NCI-H526 (cell line): ENCODE data around the gene CNOT8.

ENCODE experiments used
- DNase-seq, 2 experiments: peaks; one replicate each; lab custom pipeline; 2025; lab: John Stamatoyannopoulos, UW

Gene CNOT8

DNA sequence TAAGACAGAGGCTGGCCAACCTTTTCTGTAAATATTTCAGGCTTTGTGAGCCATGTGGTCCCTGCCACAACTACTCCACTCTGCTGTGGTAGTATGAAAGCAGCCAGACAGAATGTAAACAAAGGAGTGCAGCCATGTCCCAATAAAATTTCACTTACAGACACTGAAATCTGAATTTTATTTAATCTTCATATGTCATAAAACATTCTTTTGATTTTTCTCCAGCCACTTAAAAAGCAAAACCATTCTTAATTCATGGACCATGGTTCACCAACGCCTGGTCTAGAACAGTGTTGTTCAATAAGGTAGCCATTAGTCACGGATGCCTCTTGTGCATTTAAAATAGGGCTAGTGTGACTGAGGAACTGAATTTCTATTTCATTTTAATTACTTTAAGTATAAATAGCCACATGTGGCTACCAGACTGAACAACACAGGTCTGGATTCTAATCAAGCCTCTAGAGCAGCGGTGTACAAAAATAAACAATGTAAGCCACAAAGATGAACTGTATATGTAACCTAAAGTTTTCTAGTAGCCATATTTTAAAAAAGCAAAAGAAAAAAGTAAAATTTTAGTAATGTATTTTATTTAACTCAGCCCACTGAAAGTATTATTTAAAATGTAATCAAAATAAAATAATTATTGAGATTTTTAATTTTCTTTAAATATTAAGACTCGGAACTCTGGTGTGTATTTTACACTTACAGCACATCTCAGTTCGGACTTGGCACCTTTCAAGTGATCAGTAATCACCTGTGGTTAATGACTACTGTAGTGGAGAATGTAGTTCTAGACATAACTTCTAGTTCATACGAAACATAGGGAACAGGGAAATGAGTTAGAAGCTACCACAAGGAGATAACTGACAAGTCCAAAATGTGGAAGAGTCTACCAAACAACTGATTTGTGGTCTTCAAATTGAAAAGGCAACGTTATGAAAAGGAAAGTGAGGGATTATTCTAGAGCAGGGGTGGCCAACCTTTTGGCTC lies 65.3 kb downstream of the CNOT8 start:
- DNase-seq, result no peak
